NB4 (cell line): ENCODE measurements around the gene SIGLEC11.

Experiments
- DNase-seq: peaks from one replicate; pipeline ENCODE4 v3.0.0; 2010; ENCODE audit warnings: low read depth
- H3K4me3 ChIP-seq: one replicate; pipeline ENCODE4 v1.5.1; 2011; ENCODE audit warnings: mild to moderate bottlenecking, low read depth, low read length, moderate library complexity
- MYC ChIP-seq: IDR thresholded peaks from 2 replicates; pipeline ENCODE4 v1.6.1; 2011; ENCODE audit warnings: low read depth, low read length
- POLR2A ChIP-seq: IDR thresholded peaks from 2 replicates; pipeline ENCODE4 v1.6.1; 2011; ENCODE audit warnings: mild to moderate bottlenecking; ENCODE audit not compliant: insufficient read length; ENCODE audit errors: extremely low read depth
- TF ChIP-seq, protein P1 (sequence below): IDR thresholded peaks from one replicate; pipeline ENCODE4 v1.5.1; 2012; ENCODE audit warnings: low read depth, low read length
- TF ChIP-seq, protein P2 (sequence below): IDR thresholded peaks from 2 replicates; pipeline ENCODE4 v1.6.1; 2011; ENCODE audit warnings: low read depth, low read length

The SIGLEC11 gene

DNA sequence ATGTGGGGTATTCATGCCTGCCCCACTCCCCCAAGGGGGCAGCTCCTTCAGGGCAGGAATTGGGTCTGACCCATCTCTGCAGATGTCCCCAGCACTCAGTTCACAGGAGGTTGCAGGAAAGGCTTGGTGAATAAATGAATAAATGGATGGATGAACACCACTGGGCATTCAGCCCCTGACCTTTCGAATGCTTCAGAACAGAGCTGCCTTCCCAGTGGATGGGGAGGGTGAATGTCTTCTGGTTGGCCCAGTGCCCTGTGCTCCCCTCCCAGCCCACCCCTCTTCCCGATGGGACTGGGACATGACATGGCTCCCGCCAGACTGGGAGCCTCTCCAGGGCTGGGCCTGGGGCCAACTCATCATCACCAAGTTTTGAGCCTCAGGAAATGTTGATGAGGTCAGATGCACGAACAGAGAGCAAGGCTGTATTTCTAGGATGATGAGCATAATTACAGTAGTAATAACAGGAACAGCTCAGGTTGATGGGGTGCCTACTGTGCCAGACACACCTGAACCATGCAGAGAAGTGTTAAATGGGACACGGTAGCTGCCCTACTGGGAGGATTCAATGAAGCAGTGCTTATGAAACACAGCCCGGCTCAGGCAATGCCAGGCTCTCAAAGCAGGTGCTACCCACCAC is 38.5 kb upstream of the SIGLEC11 start:
- DNase-seq = no peak
- TF ChIP-seq, protein P1, sequence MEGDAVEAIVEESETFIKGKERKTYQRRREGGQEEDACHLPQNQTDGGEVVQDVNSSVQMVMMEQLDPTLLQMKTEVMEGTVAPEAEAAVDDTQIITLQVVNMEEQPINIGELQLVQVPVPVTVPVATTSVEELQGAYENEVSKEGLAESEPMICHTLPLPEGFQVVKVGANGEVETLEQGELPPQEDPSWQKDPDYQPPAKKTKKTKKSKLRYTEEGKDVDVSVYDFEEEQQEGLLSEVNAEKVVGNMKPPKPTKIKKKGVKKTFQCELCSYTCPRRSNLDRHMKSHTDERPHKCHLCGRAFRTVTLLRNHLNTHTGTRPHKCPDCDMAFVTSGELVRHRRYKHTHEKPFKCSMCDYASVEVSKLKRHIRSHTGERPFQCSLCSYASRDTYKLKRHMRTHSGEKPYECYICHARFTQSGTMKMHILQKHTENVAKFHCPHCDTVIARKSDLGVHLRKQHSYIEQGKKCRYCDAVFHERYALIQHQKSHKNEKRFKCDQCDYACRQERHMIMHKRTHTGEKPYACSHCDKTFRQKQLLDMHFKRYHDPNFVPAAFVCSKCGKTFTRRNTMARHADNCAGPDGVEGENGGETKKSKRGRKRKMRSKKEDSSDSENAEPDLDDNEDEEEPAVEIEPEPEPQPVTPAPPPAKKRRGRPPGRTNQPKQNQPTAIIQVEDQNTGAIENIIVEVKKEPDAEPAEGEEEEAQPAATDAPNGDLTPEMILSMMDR = no peak
- no peak overlapping the region for H3K4me3 ChIP-seq

DNA sequence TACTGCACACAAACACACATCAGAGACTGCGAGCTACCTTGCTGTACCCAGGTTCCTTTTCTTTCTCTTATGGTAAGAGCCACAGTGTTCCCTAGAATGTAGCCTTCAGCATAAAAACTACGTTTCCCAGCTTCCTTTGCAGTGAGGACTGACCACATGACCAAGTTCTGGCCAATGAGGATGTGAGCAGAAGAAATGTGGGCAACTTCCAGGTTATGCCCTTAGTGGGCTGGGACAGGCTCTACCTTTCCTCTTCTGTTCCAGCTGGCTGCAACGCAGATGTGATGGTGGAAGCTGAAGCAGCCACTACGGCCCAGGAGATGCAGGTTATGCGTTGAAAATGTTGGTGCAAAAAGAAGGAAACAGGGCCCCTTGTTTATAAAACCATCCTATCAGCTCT is 36.7 kb upstream of the SIGLEC11 start:
- peak; percentile 61 for DNase-seq
- no peak overlapping the region for H3K4me3 ChIP-seq
- TF ChIP-seq, protein P2, sequence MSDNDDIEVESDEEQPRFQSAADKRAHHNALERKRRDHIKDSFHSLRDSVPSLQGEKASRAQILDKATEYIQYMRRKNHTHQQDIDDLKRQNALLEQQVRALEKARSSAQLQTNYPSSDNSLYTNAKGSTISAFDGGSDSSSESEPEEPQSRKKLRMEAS = peak; percentile 40; the same call in 1 of the 2 replicates
- TF ChIP-seq, protein P1 = no peak

DNA sequence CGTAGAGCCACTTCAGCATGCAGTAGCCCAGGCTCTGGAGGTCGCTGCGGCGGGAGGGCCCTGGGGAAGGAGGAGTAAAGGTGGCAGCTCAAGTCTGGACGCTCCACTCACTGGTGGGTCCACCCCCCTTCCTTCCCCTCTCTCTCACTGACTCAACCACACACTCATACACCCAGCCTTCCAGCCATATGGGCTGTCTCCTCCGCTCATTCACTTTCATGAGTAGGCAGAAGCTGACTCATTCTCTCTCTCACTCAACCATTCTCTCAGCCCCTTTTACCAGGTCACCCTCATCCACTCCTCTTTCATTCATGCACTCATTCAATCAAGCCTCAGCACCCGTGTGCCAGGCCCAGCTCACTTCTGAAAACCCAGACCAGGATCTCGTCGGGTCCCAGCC is 27.5 kb upstream of the SIGLEC11 start:
- DNase-seq = no peak
- TF ChIP-seq MYC = no peak
- TF ChIP-seq, protein P1 = no peak
- TF ChIP-seq POLR2A = no peak
- no peak overlapping the region for H3K4me3 ChIP-seq

DNA sequence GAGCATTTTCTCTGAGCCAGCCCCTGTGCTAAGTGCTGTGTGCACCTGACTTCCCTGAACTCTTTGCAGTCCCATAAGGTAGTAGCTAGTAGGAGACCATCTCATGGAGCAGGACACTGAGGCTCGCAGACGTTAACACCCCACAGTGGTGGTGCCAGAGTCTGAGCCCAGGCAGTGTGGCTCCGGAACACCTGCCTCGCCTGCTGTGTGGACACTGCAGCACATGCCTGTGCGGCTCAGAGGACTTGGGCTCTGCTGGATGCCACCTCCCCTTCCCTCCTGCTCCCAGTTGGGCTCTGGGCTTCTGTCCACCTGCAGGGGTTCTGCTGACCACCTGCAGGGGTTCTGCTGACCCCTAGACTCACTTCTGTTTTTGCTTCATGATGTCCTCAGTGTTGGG is 27.0 kb upstream of the SIGLEC11 start:
- no peak overlapping the region for H3K4me3 ChIP-seq
- no peak for DNase-seq
- no peak for TF ChIP-seq MYC
- no peak for TF ChIP-seq POLR2A
- TF ChIP-seq, protein P1 = no peak
- TF ChIP-seq, protein P2 = no peak

DNA sequence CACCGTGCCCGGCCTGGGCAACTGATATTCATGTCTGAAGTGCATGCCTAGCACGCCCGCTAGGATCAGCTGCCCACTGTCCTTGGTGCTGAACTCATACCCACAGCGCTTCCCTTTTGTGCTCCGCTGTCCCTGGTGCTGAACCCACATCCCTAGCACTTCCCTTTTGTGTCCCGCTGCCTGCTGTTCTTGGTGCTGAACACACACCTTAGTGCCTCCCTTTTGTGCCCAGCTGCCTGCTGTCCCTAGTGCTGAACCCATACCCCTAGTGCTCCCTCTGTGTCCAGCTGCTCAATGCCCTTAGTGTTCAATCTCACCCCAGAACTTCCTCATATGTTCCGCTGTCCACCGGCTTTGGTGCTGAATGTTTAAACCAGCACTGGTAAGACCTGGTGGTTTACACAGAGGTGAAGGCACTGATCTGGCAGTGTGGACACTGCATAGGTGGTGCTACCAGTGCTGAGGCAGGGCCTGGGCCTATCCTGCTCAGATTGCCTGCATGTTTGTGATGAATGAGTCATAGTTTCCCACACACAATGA is 26.3 kb upstream of the SIGLEC11 start:
- peak; percentile 99 for DNase-seq
- TF ChIP-seq MYC (peak; percentile 94), POLR2A (no peak)
- TF ChIP-seq, protein P2 = peak; percentile 98
- H3K4me3 ChIP-seq = no peak overlapping the region

DNA sequence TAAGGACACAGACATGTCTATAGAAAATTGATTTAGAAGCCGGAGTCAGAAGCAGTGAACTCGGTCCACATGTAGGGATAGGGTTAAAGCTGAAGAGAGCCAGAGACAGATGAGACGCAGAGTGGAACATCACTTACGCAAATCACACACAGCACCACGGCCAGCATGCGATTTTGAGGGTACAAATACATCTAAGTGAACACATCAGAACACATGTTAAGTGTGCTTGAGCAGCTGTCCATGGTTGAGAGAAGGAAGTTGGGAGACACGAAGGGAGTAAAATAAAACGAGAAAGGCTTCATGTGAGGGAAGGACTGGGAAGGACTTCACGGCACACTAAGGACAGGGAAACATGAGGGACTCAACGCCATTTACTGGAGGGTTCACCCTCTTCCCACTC is 25.4 kb upstream of the SIGLEC11 start:
- TF ChIP-seq, protein P1 = no peak
- TF ChIP-seq MYC (no peak), POLR2A (no peak)
- TF ChIP-seq, protein P2 = no peak
- no peak for DNase-seq
- H3K4me3 ChIP-seq = no peak overlapping the region
